HCT116 (cell line): Measurements from ENCODE around the gene DCAF11. TPM values are rescaled to one million over a fixed set of nuclear protein-coding genes. Genes with fewer than 3 reads are reported as not detected.

Source experiments
- ATAC-seq: fragments of 200-7000 bp; cut with Tn5 transposase; 2 replicates; pipeline ENCODE4 v1.9.1; 2020; ENCODE audit warnings: mild to moderate bottlenecking, moderate library complexity
- BruUV-seq: library from RNA; stranded (reverse); fragments of 400-500 nt; replicated peaks from 2 replicates; lab custom pipeline; 2021; lab: Mats Ljungman, UMichigan
- CTCF ChIA-PET: fragments of 300-600 bp; sonication (Branson Sonifier 250); formaldehyde crosslinking; loops from one replicate; lab custom pipeline; 2021; ENCODE audit warnings: antibody characterized with exemption; lab: Charles Lee
- POLR2A ChIA-PET: fragments of 300-600, 350-600 bp; sonication (Branson Sonifier 250); formaldehyde crosslinking; loops from one replicate; lab custom pipeline; 2021; ENCODE audit warnings: antibody characterized with exemption; lab: Charles Lee
- RAD21 ChIA-PET, 2 experiments: fragments of 300-600 bp; sonication (Branson Sonifier 250); formaldehyde crosslinking; loops; one replicate each; lab custom pipeline; 2023; ENCODE audit warnings: low total read pairs in 2 of 2; ENCODE audit not compliant: uncharacterized antibody in 2 of 2, unreplicated experiment in 2 of 2, low non-redundant PET in 1 of 2; lab: Charles Lee
- DNase-seq: peaks from one replicate; pipeline ENCODE4 v3.0.0-alpha.2; 2010; ENCODE audit warnings: low read depth, low spot score
- H2AFZ ChIP-seq: fragments of 200-600 bp; shearing (Covaris generic), sonication (generic); 2 replicates; pipeline ENCODE4 v1.6.1; 2017; ENCODE audit warnings: low read depth, mixed run types, mixed read lengths, antibody characterized with exemption, low read length; ENCODE audit not compliant: poor library complexity, severe bottlenecking
- H3K27ac ChIP-seq: 2 replicates; pipeline ENCODE4 v1.5.1; 2012; ENCODE audit warnings: low read depth, low read length
- H3K27me3 ChIP-seq: fragments of 200-600 bp; sonication (generic); 2 replicates; pipeline ENCODE4 v1.6.1; 2016; ENCODE audit warnings: mixed run types, low read length, mixed read lengths; ENCODE audit not compliant: insufficient read depth
- H3K36me3 ChIP-seq, 2 experiments: fragments of 200-500 bp in 1 of 2; fragments of 200-600 bp in 1 of 2; sonication (Bioruptor generic) in 1 of 2; sonication (generic) in 1 of 2; 2 replicates each; pipeline versions ENCODE4 v1.5.1 to v1.6.1; 2014 to 2016; ENCODE audit warnings: low read length in 2 of 2, inconsistent platforms in 1 of 2, mixed read lengths in 1 of 2, mixed run types in 1 of 2; ENCODE audit not compliant: insufficient read depth in 2 of 2, control insufficient read depth in 1 of 2
- H3K4me1 ChIP-seq, 2 experiments: fragments of 200-600 bp in 1 of 2; sonication (generic) in 1 of 2; 2 replicates each; pipeline versions ENCODE4 v1.5.1 to v1.6.1; 2012 to 2017; ENCODE audit warnings: low read length in 2 of 2, inconsistent platforms in 1 of 2, mild to moderate bottlenecking in 1 of 2, mixed read lengths in 1 of 2, mixed run types in 1 of 2, moderate library complexity in 1 of 2; ENCODE audit not compliant: insufficient read depth in 2 of 2, control insufficient read depth in 1 of 2
- H3K4me2 ChIP-seq: fragments of 200-600 bp; sonication (generic); 2 replicates; pipeline ENCODE4 v1.6.1; 2017; ENCODE audit warnings: mixed run types, low read length, mixed read lengths
- H3K4me3 ChIP-seq, 2 experiments: fragments of 200-600 bp in 1 of 2; sonication (generic) in 1 of 2; replicated peaks in 1 of 2; 2 replicates each; pipeline ENCODE4 v1.5.1; 2011 to 2016; ENCODE audit warnings: low read length in 2 of 2, control low read depth in 1 of 2, low read depth in 1 of 2, mild to moderate bottlenecking in 1 of 2, mixed read lengths in 1 of 2, mixed run types in 1 of 2
- H3K79me2 ChIP-seq: fragments of 200-600 bp; sonication (generic); 2 replicates; pipeline ENCODE4 v1.6.1; 2017; ENCODE audit warnings: mild to moderate bottlenecking, mixed run types, low read length, moderate library complexity, mixed read lengths; ENCODE audit not compliant: insufficient read depth
- H3K9ac ChIP-seq: fragments of 200-600 bp; sonication (generic); 2 replicates; pipeline ENCODE4 v1.6.1; 2016; ENCODE audit warnings: low read length, mixed read lengths
- H3K9me2 ChIP-seq: fragments of 200-600 bp; sonication (generic), shearing (Covaris generic); 2 replicates; pipeline ENCODE4 v1.6.1; 2017; ENCODE audit warnings: mixed run types, mild to moderate bottlenecking, moderate library complexity; ENCODE audit not compliant: insufficient read depth
- H3K9me3 ChIP-seq, 2 experiments: fragments of 200-500 bp in 1 of 2; fragments of 200-600 bp in 1 of 2; sonication (Bioruptor generic) in 1 of 2; sonication (generic) in 1 of 2; 2 replicates each; pipeline ENCODE4 v1.6.1; 2014 to 2017; ENCODE audit warnings: low read length in 2 of 2, mixed read lengths in 2 of 2, inconsistent platforms in 1 of 2, low read depth in 1 of 2, mild to moderate bottlenecking in 1 of 2, mixed run types in 1 of 2, moderate library complexity in 1 of 2; ENCODE audit not compliant: control insufficient read depth in 1 of 2, insufficient read depth in 1 of 2
- H4K20me1 ChIP-seq: fragments of 200-600 bp; sonication (generic), shearing (Covaris generic); 2 replicates; pipeline ENCODE4 v1.6.1; 2017; ENCODE audit warnings: mixed run types, mild to moderate bottlenecking, moderate library complexity; ENCODE audit not compliant: insufficient read depth
- ATF3 ChIP-seq: IDR thresholded peaks from 2 replicates; pipeline ENCODE4 v1.6.1; 2012
- CBX3 ChIP-seq: IDR thresholded peaks from 2 replicates; pipeline ENCODE4 v1.6.1; 2012; ENCODE audit warnings: low read depth
- EGR1 ChIP-seq: IDR thresholded peaks from 2 replicates; pipeline ENCODE4 v1.6.1; 2012; ENCODE audit warnings: low read depth
- ELF1 ChIP-seq: IDR thresholded peaks from 2 replicates; pipeline ENCODE4 v1.6.1; 2012; ENCODE audit warnings: low read depth, borderline replicate concordance
- JUND ChIP-seq: IDR thresholded peaks from 2 replicates; pipeline ENCODE4 v1.6.1; 2012
- POLR2A ChIP-seq: IDR thresholded peaks from 2 replicates; pipeline ENCODE4 v1.7.0; 2011; ENCODE audit warnings: borderline replicate concordance; ENCODE audit not compliant: insufficient read depth, insufficient read length; ENCODE audit errors: extremely low read depth
- POLR2AphosphoS5 ChIP-seq: IDR thresholded peaks from 2 replicates; pipeline ENCODE4 v1.6.1; 2011; ENCODE audit warnings: mild to moderate bottlenecking, low read depth, low read length, moderate library complexity
- RAD21 ChIP-seq: IDR thresholded peaks from 2 replicates; pipeline ENCODE4 v1.6.1; 2012; ENCODE audit warnings: low read depth, mild to moderate bottlenecking
- SP1 ChIP-seq: IDR thresholded peaks from 2 replicates; pipeline ENCODE4 v1.6.1; 2012; ENCODE audit warnings: low read depth
- TCF7L2 ChIP-seq: IDR thresholded peaks from 2 replicates; pipeline ENCODE4 v1.7.0; 2011; ENCODE audit warnings: borderline replicate concordance, inconsistent platforms; ENCODE audit not compliant: insufficient read depth, insufficient read length; ENCODE audit errors: extremely low read depth
- YY1 ChIP-seq: IDR thresholded peaks from 2 replicates; pipeline ENCODE4 v1.6.1; 2011; ENCODE audit warnings: low read length, low read depth, moderate library complexity, mild to moderate bottlenecking; ENCODE audit not compliant: insufficient replicate concordance; ENCODE audit errors: extremely low read depth
- ZFX ChIP-seq: fragments of 450-650 bp; IDR thresholded peaks from 2 replicates; pipeline ENCODE4 v1.6.1; 2017
- intact Hi-C: fragments of 100-400 bp; cut with micrococcal nuclease; formaldehyde crosslinking; loops from 2 replicates; pipeline ENCODE4 v1.10.0; 2022
- total RNA-seq: library from RNA; stranded (reverse); gene quantifications from one replicate; pipeline ENCODE4 v1.2.1, GENCODE V29; 2021; ENCODE audit not compliant: unreplicated experiment

DCAF11 gene
- total RNA-seq, 1 experiment from 2014 or later = 47.5 TPM

GRCh38 chr14:24126939-24127338, 12.4 kb downstream of the DCAF11 start:
- Histone ChIP-seq H3K27ac (no peak overlapping the region), H3K9me3 (no peaks in the 10 kb centered on the region), H3K9ac (no peak overlapping the region), H3K27me3 (no peaks in the 10 kb centered on the region), H3K4me2 (no peak overlapping the region), H3K36me3 (peaks cover 0 to 7% of the 10 kb centered on the region in 2 experiments; a peak in 2 of 4 replicates), H4K20me1 (no peaks in the 10 kb centered on the region), H3K79me2 (no peaks in the 10 kb centered on the region), H3K4me3 (no peak overlapping the region), H3K4me1 (no peaks in the 10 kb centered on the region), H3K9me2 (no peaks in the 10 kb centered on the region), H2AFZ (no peak overlapping the region)
- ATAC-seq = no peak
- no peak for DNase-seq
- no peak for TF ChIP-seq ZFX
- TF ChIP-seq YY1 = no peak
- TF ChIP-seq ELF1 = no peak
- no TSS peak for BruUV-seq
- ChIA-PET POLR2A (interaction anchor here (0.6 to 1.9 kb wide), 3 partner anchors 9 to 26 kb away, joined by 3 to 8 read pairs (median 5); partner anchors contain the start of genes EMC9 and PSME1), CTCF (interaction anchor here (0.8 kb wide), 1 partner anchor 69 kb away, joined by 3 read pairs; no protein-coding TSS in a partner anchor), RAD21 (interaction anchor here in 1 of 2 experiments (0.7 kb wide), 1 partner anchor 13 kb away, joined by 3 read pairs; no protein-coding TSS in a partner anchor)
- intact Hi-C loops = no loop called here

- Histone ChIP-seq H3K79me2 (no peaks in the 10 kb centered on the region), H3K4me3 (no peak overlapping the region), H3K4me1 (no peaks in the 10 kb centered on the region), H3K27me3 (no peaks in the 10 kb centered on the region), H3K9ac (no peak overlapping the region), H3K36me3 (peaks cover 0 to 3% of the 10 kb centered on the region in 2 experiments; a peak in 2 of 4 replicates), H3K4me2 (no peak overlapping the region), H3K27ac (no peak overlapping the region), H4K20me1 (no peaks in the 10 kb centered on the region), H2AFZ (no peak overlapping the region), H3K9me3 (no peaks in the 10 kb centered on the region), H3K9me2 (no peaks in the 10 kb centered on the region)
- TF ChIP-seq TCF7L2 (no peak), CBX3 (no peak), SP1 (no peak), EGR1 (no peak), POLR2A (no peak), ZFX (no peak), JUND (no peak), RAD21 (no peak), ELF1 (no peak), ATF3 (no peak), POLR2AphosphoS5 (no peak)
- POLR2A ChIA-PET = interaction anchor here (0.6 to 1.9 kb wide), 3 partner anchors 8 to 27 kb away, joined by 3 to 8 read pairs (median 5); partner anchors contain the start of genes EMC9 and PSME1
- no peak for DNase-seq
- no peak for ATAC-seq
- CTCF ChIA-PET = interaction anchor here (0.8 kb wide), 1 partner anchor 70 kb away, joined by 3 read pairs; no protein-coding TSS in a partner anchor
- RAD21 ChIA-PET = interaction anchor here in 1 of 2 experiments (0.7 kb wide), 1 partner anchor 14 kb away, joined by 3 read pairs; no protein-coding TSS in a partner anchor
- no TSS peak for BruUV-seq
- intact Hi-C loops = no loop called here
These were observed 13.1 kb downstream of the DCAF11 start for GRCh38 chr14:24127673-24128072.
